NT2/D1 (cell line): ENCODE results near the gene HLX.

Experiments used
- DNase-seq: peaks from one replicate; pipeline ENCODE4 v3.0.0-alpha.2; 2011; ENCODE audit warnings: low read depth, low spot score
- H3K27me3 ChIP-seq: 2 replicates; pipeline ENCODE4 v1.6.0; 2011; ENCODE audit warnings: mild to moderate bottlenecking; ENCODE audit not compliant: insufficient read length, insufficient read depth
- H3K36me3 ChIP-seq: 2 replicates; pipeline ENCODE4 v1.6.1; 2011; ENCODE audit warnings: mild to moderate bottlenecking, low read length, mixed read lengths; ENCODE audit not compliant: insufficient read depth, insufficient read length
- H3K4me1 ChIP-seq: 2 replicates; pipeline ENCODE4 v1.5.1; 2011; ENCODE audit not compliant: insufficient read depth, insufficient read length
- H3K4me3 ChIP-seq: 2 replicates; pipeline ENCODE4 v1.5.1; 2011; ENCODE audit warnings: low read depth; ENCODE audit not compliant: insufficient read length
- H3K9ac ChIP-seq: 2 replicates; pipeline ENCODE4 v1.6.0; 2011; ENCODE audit warnings: low read depth; ENCODE audit not compliant: insufficient read length
- H3K9me3 ChIP-seq: 2 replicates; pipeline ENCODE4 v1.5.1; 2011; ENCODE audit warnings: mild to moderate bottlenecking, low read length; ENCODE audit not compliant: insufficient read depth
- SUZ12 ChIP-seq: IDR thresholded peaks from 2 replicates; pipeline ENCODE4 v1.6.1; 2011; ENCODE audit not compliant: insufficient read length, insufficient read depth; ENCODE audit errors: extremely low read depth
- YY1 ChIP-seq: IDR thresholded peaks from 2 replicates; pipeline ENCODE4 v1.6.1; 2011; ENCODE audit not compliant: insufficient read length, insufficient read depth
- ZNF274 ChIP-seq: IDR thresholded peaks from 2 replicates; pipeline ENCODE4 v1.6.1; 2011; ENCODE audit warnings: mild to moderate bottlenecking, low read depth, low read length

Gene HLX

GRCh38 chr1:220884109-220884980 is 5.1 kb downstream of the HLX start:
- Histone ChIP-seq H3K9ac (peak overlapping the region; percentile 73), H3K4me1 (peaks cover 5% of the 10 kb centered on the region), H3K9me3 (no peaks in the 10 kb centered on the region), H3K4me3 (peak overlapping the region; percentile 45), H3K36me3 (no peaks in the 10 kb centered on the region), H3K27me3 (peaks cover 99% of the 10 kb centered on the region)
- peak; percentile 83 for DNase-seq
- no peak for TF ChIP-seq YY1
- TF ChIP-seq SUZ12 = peak; percentile 89
- no peak for TF ChIP-seq ZNF274

GRCh38 chr1:220884981-220885918 is 6.0 kb downstream of the HLX start:
- Histone ChIP-seq H3K36me3 (no peaks in the 10 kb centered on the region), H3K9me3 (no peaks in the 10 kb centered on the region), H3K4me1 (peaks cover 5% of the 10 kb centered on the region), H3K9ac (peak overlapping the region; percentile 73), H3K27me3 (peaks cover 99% of the 10 kb centered on the region), H3K4me3 (peak overlapping the region; percentile 45)
- DNase-seq = no peak
- no peak for TF ChIP-seq YY1
- peak; percentile 49 for TF ChIP-seq SUZ12
- no peak for TF ChIP-seq ZNF274

GRCh38 chr1:220885971-220886370 is 6.7 kb downstream of the HLX start:
- no peaks in the 10 kb centered on the region for H3K9me3 ChIP-seq
- peaks cover 92% of the 10 kb centered on the region for H3K27me3 ChIP-seq
- H3K4me3 ChIP-seq = no peak overlapping the region
- DNase-seq = no peak
- no peaks in the 10 kb centered on the region for H3K36me3 ChIP-seq
- peaks cover 5% of the 10 kb centered on the region for H3K4me1 ChIP-seq
- TF ChIP-seq SUZ12 (no peak), YY1 (no peak), ZNF274 (no peak)
- H3K9ac ChIP-seq = no peak overlapping the region

- TF ChIP-seq YY1 (no peak), SUZ12 (no peak), ZNF274 (no peak)
- Histone ChIP-seq H3K27me3 (peaks cover 85% of the 10 kb centered on the region), H3K4me3 (no peak overlapping the region), H3K36me3 (no peaks in the 10 kb centered on the region), H3K9ac (no peak overlapping the region), H3K4me1 (peaks cover 5% of the 10 kb centered on the region), H3K9me3 (peaks cover 2% of the 10 kb centered on the region; the same call in 1 of the 2 replicates)
- DNase-seq = no peak
Measured at GRCh38 chr1:220886470-220887201, 7.4 kb downstream of the HLX start.

- no peak for DNase-seq
- Histone ChIP-seq H3K27me3 (peaks cover 80% of the 10 kb centered on the region), H3K4me3 (no peak overlapping the region), H3K9ac (no peak overlapping the region), H3K4me1 (peaks cover 5% of the 10 kb centered on the region), H3K36me3 (no peaks in the 10 kb centered on the region), H3K9me3 (peaks cover 8% of the 10 kb centered on the region; the same call in 1 of the 2 replicates)
- TF ChIP-seq SUZ12 = no peak
- TF ChIP-seq YY1 = no peak
- no peak for TF ChIP-seq ZNF274
Measured at GRCh38 chr1:220887202-220887519, 7.9 kb downstream of the HLX start.

GRCh38 chr1:220887520-220888416 is 8.5 kb downstream of the HLX start:
- H3K27me3 ChIP-seq = peaks cover 74% of the 10 kb centered on the region
- H3K9ac ChIP-seq = peak overlapping the region; percentile 70
- H3K4me3 ChIP-seq = peak overlapping the region; percentile 38

More at GRCh38 chr1:220887520-220888416, 8.5 kb downstream of the HLX start:
- H3K9me3 ChIP-seq = peaks cover 8% of the 10 kb centered on the region; the same call in 1 of the 2 replicates
- no peaks in the 10 kb centered on the region for H3K36me3 ChIP-seq
- TF ChIP-seq SUZ12 = no peak
- TF ChIP-seq YY1 = no peak
- TF ChIP-seq ZNF274 = no peak
- H3K4me1 ChIP-seq = peaks cover 5% of the 10 kb centered on the region
- DNase-seq = peak; percentile 59
